A549 (cell line): ENCODE measurements around the gene GATA3.

Source experiments
- CHD2 ChIP-seq: fragments of 150-350 bp; IDR thresholded peaks from 2 replicates; pipeline ENCODE4 v1.6.1; 2014; ENCODE audit warnings: low read length; ENCODE audit not compliant: partially characterized antibody
- CTCF ChIP-seq: fragments of >200 bp; sonication (Bioruptor Twin); formaldehyde crosslinking; IDR thresholded peaks from 3 replicates; pipeline ENCODE4 v1.5.1; 2016
- EP300 ChIP-seq, 2 experiments: fragments of >200 bp; sonication (Bioruptor Twin); formaldehyde crosslinking; IDR thresholded peaks; 2 replicates in 1 of 2; 3 replicates in 1 of 2; pipeline ENCODE4 v1.6.1; 2016 to 2017
- GATA3 ChIP-seq: IDR thresholded peaks from 2 replicates; pipeline ENCODE4 v1.6.1; 2012; ENCODE audit warnings: borderline replicate concordance
- HMGXB4 ChIP-seq: fragments of 250-450 bp; sonication (Bioruptor Pico); IDR thresholded peaks from 2 replicates; pipeline ENCODE4 v1.5.0; 2021; ENCODE audit warnings: mild to moderate bottlenecking, moderate library complexity, borderline replicate concordance
- KDM1A ChIP-seq: fragments of 200-600 bp; sonication (generic); IDR thresholded peaks from 2 replicates; pipeline ENCODE4 v1.6.1; 2016; ENCODE audit warnings: low read depth, mild to moderate bottlenecking
- NPAS2 ChIP-seq: fragments of 250-450 bp; sonication (Bioruptor Pico); IDR thresholded peaks from 2 replicates; pipeline ENCODE4 v1.8.0; 2022; ENCODE audit warnings: mild to moderate bottlenecking, moderate library complexity, borderline replicate concordance
- NR3C1 ChIP-seq: fragments of >200 bp; sonication (Bioruptor Twin); formaldehyde crosslinking; IDR thresholded peaks from 3 replicates; pipeline ENCODE4 v1.6.1; 2017
- POLR2A ChIP-seq: IDR thresholded peaks from 2 replicates; pipeline ENCODE4 v1.6.1; 2012; ENCODE audit warnings: mild to moderate bottlenecking, low read length
- SMC3 ChIP-seq: fragments of >200 bp; sonication (Bioruptor Twin); formaldehyde crosslinking; IDR thresholded peaks from 3 replicates; pipeline ENCODE4 v1.6.1; 2018; ENCODE audit warnings: inconsistent platforms
- ZSCAN20 ChIP-seq: fragments of 250-450 bp; sonication (Bioruptor Pico); IDR thresholded peaks from 2 replicates; pipeline ENCODE4 v1.8.0; 2022; ENCODE audit warnings: mild to moderate bottlenecking, moderate library complexity

- TF ChIP-seq NR3C1 (no peak), SMC3 (no peak), CTCF (no peak), ZSCAN20 (CRISPR knock-in tag) (no peak), POLR2A (no peak), GATA3 (peak; percentile 71), NPAS2 (no peak), CHD2 (no peak), HMGXB4 (CRISPR knock-in tag) (no peak), KDM1A (no peak), EP300 (IDR thresholded peaks at IDR 0.05) (no peak)
Observed at GRCh38 chr10:8013006-8013405, 41.5 kb upstream of the GATA3 start.
